ENCODE results near the gene SPEF1.

GRCh38 chr20:3729378-3729777 is 51.9 kb downstream of the SPEF1 start:
- TF ChIP-seq POLR2A (IDR thresholded peaks at IDR 0.05; ENCODE audit: low read length) (no peak), GATA1 (IDR thresholded peaks at IDR 0.05; ENCODE audit: low read depth, low read length) (no peak)
